Epithelial cell of proximal tubule (primary cell): ENCODE data around the gene SDK1. TPM values are rescaled to one million over a fixed set of nuclear protein-coding genes. Genes with fewer than 3 reads are reported as not detected.

Experiments used
- DNase-seq: peaks from one replicate; pipeline ENCODE4 v3.0.0-alpha.2; 2011; ENCODE audit warnings: low read depth
- H3K4me3 ChIP-seq: 2 replicates; pipeline ENCODE4 v1.5.1; 2011; ENCODE audit warnings: low read depth, mild to moderate bottlenecking, low read length
- total RNA-seq: library from RNA; depleted of rRNA; stranded (reverse); fragments of >200 nt; gene quantifications from 2 replicates; pipeline ENCODE4 v1.2.3, GENCODE V29; 2015
- TF ChIP-seq, protein P1 (sequence below): conservative IDR thresholded peaks from 2 replicates; pipeline ENCODE4 v1.5.1; 2012; ENCODE audit warnings: low read depth, mild to moderate bottlenecking, low read length

Gene SDK1
- total RNA-seq, 1 donor from 2014 or later, result 0.75 TPM

DNA sequence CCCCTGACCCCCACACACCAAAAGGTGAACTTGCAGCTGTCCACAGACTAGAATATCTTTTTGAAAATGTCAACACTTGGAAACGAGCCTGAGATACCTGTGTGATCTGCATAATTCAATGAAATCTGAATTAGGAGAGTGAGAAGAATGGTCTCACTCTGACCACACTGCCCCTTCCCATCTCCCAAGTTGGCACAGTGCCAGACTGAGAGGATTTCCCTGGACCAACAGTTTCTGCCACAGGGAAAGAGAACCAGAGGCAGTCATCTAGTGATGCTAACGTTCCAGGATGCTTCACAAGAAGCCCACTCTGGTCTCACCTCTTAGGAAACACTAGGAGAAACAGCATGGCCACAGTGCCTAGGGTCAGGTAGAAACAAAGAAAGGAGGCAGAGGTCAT lies 479.0 kb downstream of the SDK1 start:
- no peak for DNase-seq
- H3K4me3 ChIP-seq, result no peak overlapping the region
- TF ChIP-seq, protein P1, sequence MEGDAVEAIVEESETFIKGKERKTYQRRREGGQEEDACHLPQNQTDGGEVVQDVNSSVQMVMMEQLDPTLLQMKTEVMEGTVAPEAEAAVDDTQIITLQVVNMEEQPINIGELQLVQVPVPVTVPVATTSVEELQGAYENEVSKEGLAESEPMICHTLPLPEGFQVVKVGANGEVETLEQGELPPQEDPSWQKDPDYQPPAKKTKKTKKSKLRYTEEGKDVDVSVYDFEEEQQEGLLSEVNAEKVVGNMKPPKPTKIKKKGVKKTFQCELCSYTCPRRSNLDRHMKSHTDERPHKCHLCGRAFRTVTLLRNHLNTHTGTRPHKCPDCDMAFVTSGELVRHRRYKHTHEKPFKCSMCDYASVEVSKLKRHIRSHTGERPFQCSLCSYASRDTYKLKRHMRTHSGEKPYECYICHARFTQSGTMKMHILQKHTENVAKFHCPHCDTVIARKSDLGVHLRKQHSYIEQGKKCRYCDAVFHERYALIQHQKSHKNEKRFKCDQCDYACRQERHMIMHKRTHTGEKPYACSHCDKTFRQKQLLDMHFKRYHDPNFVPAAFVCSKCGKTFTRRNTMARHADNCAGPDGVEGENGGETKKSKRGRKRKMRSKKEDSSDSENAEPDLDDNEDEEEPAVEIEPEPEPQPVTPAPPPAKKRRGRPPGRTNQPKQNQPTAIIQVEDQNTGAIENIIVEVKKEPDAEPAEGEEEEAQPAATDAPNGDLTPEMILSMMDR, result no peak

DNA sequence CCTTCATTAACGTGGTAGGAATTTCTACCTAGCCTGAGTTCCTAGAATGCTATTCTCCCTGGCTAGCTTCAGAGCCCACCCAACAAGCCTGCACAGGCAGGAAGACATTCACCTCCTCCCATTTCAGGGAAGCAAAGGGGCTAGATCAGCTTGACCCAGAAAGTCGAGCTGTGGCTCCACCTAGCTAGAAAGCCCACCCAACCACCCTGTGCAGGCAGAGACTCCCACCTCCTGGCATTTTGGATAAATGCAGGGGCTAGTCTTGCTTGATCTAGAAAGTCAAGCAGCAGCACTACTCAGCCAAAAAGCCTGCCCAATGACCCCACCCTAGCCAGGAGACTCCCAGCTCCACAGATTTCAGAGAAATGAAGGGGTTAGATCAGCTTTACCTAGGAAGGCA lies 479.5 kb downstream of the SDK1 start:
- TF ChIP-seq, protein P1, result no peak
- H3K4me3 ChIP-seq, result no peak overlapping the region
- DNase-seq, result no peak

DNA sequence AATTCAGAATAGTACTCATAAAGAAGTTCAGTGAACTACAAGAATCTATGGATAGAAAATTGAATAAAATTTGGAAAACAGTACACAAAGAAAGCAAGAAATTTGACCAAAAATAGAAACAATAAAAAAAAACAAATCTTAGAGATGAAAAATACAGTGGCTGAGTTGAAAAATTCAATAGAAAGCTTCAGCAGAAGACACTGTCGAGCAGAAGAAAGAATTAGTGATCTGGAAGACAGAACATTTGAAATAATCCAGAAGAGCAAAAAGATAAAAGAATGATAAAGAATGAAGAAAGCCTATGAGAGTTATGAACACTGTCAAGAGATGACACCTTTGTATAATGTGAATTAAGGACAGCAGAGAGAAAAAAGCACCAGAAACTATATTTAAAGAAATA lies 480.6 kb downstream of the SDK1 start:
- TF ChIP-seq, protein P1, result no peak
- no peak for DNase-seq
- no peak overlapping the region for H3K4me3 ChIP-seq

DNA sequence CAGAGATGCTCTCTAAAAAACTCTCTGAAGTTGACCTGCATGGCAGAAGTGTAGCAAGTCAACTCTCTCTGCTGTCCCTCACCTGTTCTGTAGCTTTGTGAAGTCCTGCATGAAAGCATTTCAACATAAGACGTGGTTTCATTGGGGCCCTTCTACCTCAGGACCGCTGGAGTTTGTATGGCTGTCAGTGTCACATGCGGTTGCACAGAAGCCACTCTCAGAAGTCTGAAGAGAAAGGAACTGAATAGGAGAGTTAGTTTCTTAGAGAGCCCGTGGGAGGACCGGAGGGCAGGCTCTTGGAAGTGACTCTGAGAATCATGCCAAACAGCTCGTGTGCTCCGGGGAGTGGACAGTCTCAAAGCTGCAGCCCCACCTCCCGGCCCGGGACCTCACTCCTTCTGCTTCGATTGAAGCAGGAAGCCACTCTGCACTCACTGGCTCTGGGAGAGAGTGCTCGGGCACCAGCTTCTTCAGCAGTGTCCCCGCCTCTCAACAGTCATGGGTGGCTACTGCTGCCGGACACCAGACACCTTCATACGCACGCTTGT lies 486.7 kb downstream of the SDK1 start:
- TF ChIP-seq, protein P1, result no peak
- DNase-seq, result no peak
- no peak overlapping the region for H3K4me3 ChIP-seq

DNA sequence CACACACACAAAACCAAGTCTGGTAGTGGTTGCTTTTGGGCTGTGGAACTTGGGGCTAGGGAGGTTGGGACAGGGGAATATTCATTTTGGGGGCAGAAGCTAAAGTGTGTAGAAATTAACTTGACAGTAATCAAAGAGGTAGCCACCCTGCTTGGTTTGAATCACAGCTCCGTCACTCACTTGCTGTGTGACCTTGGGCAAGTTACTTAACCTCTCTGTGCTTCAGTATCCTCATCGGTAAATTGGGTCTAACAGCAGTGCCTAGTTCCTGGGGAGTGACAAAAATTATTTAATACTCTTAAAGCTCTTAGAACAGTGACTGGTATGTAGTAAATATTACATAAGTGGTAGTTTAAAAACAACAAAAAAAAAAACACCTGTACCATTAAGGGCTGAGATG lies 489.8 kb downstream of the SDK1 start:
- DNase-seq, result no peak
- TF ChIP-seq, protein P1, result no peak

DNA sequence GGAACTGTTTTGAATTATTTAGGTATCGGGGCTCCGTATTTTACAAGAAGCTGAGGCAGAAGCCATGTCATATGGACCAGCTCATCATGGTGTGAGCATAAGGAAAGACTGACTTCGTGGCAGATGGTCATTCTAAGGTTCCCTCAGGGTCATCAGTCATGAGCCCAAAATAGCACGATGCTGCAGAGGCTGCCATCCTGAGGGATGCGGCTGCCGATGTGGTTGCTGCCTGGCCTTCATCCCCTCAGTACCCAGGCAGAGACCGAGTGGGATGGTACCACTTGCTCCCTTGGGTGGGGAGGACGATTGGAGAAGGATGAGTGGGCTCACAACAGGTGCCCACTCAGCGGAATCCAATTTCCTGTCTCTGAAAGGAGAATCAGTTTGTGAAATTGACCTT lies 490.3 kb downstream of the SDK1 start:
- TF ChIP-seq, protein P1, result no peak
- no peak for DNase-seq
- H3K4me3 ChIP-seq, result no peak overlapping the region

More for the DNA sequence above, 489.8 kb downstream of the SDK1 start:
- H3K4me3 ChIP-seq, result no peak overlapping the region

DNA sequence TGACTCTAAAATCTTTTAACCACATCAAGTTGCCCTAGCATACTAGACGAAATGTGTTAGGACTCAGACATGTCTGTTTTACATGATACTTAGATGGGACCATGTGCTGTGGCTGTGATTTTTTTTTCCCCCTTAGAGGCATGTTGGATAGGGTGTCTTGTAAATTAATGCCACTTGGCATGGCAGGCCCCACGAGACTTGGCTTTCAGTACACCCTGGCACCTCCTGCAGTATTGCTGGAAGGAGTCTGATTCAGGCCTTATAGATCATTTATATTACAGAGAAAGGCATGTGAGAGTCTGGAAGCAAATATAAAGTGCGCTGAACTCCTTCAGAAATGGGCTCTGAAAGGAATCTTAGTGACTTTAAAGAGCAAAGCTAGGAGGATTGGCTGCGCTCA lies 494.1 kb downstream of the SDK1 start:
- H3K4me3 ChIP-seq, result no peak overlapping the region
- no peak for DNase-seq

More for the DNA sequence above, 494.1 kb downstream of the SDK1 start:
- TF ChIP-seq, protein P1, result no peak
